NCI-H345 (cell line): Measurements from ENCODE around the gene SKAP2.

Experiments used
- DNase-seq: peaks from one replicate; lab custom pipeline; 2025; lab: John Stamatoyannopoulos, UW

The SKAP2 gene

GRCh38 chr7:26664274-26664673 is 200.1 kb downstream of the SKAP2 start:
- no peak for DNase-seq

- no peak for DNase-seq
Observed at GRCh38 chr7:26663874-26664273, 200.5 kb downstream of the SKAP2 start.

- no peak for DNase-seq
Observed at GRCh38 chr7:26662646-26663045, 201.7 kb downstream of the SKAP2 start.

DNA sequence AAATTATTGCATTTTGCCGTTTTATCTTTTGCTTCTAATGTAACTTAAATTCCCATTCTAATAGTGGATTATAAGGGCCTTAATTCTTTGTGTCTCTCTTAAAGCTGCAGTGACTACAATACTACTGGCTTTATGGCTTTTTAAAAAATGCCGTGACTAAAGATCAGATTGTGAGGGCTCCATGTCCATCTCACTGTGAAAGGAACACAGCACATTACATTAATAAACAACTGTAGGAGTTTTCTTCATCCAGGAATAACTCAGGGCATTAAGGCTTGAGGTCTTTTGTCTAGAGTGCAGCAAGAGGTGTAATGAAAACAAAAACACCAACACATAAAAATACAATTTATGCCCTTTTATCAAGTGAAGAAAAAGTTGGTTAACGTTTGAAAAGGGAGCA is 205.3 kb downstream of the SKAP2 start:
- DNase-seq = peak; percentile 28

DNA sequence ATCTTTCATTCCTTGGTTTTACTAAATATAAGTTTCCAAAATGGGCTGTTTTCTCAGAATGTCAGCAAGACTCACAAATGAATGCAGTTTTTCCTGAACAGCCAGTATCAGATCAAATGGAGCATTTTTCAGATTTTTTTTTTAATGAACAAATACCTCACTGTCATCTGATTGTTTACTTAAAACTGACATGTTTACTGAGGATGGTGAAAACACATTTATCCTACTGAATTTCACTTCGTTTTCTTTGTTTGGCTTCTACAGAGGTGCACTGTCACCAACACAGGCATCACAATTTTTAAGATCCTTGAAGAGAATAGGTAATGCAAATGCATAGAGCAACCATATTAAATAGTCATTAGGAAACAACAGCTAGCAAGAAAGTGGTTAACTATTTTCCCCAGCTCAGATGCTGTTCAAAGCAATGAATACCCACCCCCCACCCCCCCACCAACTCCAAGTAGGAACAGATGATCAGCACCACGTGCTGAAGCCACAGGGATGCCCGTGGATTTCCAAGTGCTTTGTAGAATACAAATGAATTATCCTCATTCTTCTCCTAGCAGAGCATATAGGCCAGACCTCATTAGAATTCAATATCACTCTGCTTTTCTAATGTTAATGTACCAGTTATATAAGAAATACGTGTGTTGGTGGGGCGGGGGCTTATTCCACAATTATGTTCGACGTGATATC is 205.9 kb downstream of the SKAP2 start:
- peak; percentile 85 for DNase-seq

DNA sequence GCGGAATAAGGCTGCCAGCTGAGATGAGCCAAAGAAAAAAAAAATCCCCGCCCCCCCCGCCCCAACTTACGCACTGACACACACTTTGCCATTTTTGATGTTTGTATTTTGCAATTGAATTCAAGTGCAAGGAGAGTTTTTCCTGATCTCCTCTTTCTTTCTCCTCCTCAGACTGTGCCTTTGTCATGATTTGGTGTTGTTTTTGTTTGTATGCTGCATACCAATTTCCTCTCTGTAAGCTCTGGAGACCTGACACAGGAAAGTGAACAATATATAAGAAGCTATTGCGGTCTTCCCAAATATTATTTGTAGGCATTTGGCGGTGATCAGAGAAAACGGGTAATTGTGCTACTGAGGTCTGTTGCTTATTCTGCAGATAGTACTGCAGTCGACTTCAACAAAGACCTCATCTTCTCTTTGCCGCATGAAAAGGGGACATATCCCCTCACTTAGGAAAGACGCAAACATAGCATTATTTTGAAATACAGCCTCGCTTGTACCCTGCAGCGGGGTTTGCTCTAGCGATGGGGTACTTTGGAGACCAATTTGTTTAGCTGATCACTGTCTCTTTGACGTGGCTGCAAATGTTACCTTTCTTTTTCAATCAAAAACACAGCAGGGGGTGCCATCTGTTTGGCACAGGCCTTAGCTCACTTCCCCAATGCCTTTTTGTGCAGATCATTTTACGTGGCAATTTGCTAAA is 206.6 kb downstream of the SKAP2 start:
- DNase-seq = peak; percentile 90

- no peak for DNase-seq
Observed at GRCh38 chr7:26657206-26657641, 207.2 kb downstream of the SKAP2 start.

- DNase-seq = no peak
Observed at GRCh38 chr7:26656735-26657134, 207.7 kb downstream of the SKAP2 start.

DNA sequence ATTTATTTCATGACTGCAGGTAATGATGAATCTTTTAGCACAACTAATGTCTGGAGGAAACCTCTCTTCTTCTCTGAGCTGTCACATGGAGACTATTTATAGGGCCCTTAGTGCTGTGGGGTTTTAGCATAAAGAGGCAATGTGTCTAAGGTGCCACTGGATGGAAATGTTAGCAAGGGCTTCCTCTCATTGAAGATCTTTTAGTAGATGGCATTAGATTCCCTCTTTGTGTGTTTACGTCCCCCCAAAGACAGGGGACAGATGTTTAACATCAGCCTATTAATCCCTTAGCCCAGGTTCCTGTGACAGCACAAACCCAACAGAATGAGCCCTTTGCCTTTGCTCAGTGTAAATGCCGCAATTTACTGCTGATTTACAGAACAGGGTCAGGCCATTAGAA is 208.6 kb downstream of the SKAP2 start:
- no peak for DNase-seq

DNA sequence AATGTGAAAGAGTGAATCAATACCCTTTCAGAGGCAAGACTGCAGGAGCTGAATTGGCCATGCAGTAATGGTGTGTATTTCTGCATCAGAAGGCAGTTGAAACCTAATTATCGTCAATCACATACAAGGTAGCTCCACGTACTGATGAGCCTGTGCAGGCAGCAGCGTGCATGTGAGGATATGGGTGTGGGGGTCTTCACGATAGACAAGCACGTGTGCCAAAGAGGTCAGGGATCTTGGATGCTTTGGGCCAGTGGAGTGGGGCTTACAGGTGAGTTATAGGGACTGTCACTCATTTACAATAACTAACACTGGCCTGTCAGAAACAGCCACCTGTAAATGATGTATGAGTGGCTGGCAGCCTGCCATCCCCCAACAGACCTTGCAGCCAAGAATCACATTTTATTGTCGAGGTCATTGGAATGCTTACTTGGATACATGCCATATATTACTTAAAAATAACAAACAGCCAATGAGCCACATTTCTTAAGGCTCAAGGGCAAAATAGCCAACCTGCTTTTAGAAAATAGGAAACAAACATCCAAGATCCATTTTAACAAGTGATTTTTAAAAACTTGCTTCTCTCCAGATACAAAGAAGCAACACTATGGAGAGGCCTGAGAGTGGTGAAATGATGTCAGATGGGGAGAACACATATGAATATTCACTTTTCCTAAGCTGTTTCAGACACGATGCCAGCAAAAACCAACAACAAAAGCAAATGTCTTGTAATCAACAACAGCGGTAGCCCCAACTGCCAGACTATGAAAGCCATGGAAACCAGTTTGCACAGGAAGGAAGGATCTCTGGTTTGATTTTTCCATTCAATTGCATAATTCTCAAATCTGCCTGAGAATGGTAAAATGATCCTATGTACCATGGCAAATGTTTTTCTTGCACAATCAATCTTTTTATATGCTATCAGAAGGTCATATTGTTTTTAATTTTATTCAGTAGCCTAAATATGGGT is 210.7 kb downstream of the SKAP2 start:
- peak; percentile 40 for DNase-seq

GRCh38 chr7:26652401-26653100 is 211.8 kb downstream of the SKAP2 start:
- no peak for DNase-seq

GRCh38 chr7:26650103-26650502 is 214.3 kb downstream of the SKAP2 start:
- no peak for DNase-seq

GRCh38 chr7:26649388-26649787 is 215.0 kb downstream of the SKAP2 start:
- no peak for DNase-seq

GRCh38 chr7:26648554-26648953 is 215.8 kb downstream of the SKAP2 start:
- no peak for DNase-seq

DNA sequence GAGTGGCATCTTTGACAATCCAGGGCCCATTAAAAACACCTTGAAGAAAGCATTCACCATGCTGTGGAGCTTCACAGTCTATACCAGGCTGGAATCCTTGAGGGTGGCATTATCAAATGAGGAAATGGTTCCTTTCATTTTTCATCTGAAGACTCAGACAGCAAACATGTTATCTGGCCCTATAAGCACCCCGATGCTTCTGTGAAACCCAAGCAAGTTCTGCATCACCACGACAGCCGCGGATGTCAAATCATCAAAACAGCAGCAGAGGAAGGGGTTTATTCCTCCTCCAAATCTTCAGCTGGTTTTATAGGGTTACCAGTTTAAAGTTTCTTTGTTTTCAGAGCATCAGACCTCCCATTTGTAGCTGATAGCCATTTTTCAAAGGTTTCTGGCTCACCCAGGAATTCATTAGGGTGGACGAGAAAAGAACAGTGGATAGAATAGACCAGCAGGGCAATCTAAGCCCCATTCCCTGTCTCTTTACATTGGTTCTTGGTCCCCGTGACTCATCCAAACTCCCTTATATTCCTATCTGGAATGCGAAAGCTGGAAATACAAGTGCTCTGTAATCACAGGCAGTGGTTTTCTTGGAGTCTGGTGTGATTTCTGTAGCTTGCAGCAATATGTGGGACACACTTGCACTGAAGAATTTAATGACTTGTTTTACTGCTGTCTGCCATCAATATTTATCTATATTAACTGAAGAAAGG is 217.9 kb downstream of the SKAP2 start:
- DNase-seq = no peak

DNA sequence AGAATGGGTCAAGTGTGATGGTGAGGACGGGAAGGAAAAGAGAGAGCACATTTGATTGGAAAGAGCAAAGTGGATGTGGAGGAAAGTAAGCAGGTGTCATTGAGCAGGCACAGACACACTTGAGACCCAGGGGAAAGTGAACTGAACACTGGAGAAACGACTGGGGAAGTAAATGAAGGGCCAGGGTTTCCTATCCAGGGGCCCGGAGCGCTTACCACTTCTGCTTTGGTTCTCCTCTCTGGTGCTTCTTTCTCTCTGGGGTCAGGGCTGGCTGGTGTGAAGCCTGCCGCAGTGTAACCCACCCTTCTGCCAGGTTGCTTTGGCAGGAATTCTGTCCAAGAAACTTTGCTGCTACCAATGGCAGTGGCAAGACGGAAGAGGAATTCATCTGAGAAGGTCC is 219.3 kb downstream of the SKAP2 start:
- DNase-seq = no peak

DNA sequence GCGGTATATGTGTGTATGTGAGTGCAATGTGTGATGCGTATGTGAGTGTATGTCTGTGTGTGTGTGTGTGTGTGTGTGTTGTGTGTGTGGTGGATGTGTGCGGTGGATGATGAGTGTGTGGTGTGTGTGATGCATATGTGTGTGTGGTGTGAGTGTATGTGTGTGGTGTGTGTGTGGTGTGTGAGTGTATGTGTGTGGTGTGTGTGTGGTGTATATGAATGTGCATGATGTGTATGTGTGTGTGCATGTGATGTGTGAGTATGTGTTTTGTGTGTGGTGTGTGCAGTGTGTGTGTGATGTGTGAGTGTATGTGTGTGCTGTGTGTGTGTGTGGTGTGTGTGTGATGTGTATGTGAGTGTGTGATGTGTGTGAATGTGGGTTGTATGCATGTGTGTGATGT is 222.0 kb downstream of the SKAP2 start:
- no peak for DNase-seq

GRCh38 chr7:26639695-26640094 is 224.7 kb downstream of the SKAP2 start:
- no peak for DNase-seq

- no peak for DNase-seq
Observed at GRCh38 chr7:26639111-26639510, 225.3 kb downstream of the SKAP2 start.

- no peak for DNase-seq
Observed at GRCh38 chr7:26638140-26638539, 226.2 kb downstream of the SKAP2 start.

DNA sequence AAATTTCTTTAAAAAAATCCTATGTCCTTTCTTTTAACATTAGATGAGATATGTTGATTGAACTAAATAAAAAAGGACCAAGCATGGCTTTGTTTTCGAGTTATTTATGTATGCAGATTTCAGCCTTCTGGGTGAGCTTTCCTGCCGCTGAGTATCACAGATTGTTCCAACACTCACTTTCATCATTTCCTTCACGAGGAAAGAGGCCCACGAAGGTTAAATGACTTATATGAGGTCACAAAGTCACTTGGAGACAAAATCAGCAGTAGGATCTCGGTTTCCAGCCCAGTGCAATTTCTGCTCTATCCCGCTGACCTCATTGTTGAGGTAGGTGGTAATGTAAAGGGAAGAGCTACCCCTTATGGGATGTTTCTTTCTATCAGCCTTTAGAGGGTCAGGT is 226.8 kb downstream of the SKAP2 start:
- DNase-seq = no peak
